Stimulated activated CD4-positive, alpha-beta T cell treated with anti-CD3 and anti-CD28 coated beads, TNF-alpha, amount 100 ng/mL, for 24 hours (primary cell): Measurements from ENCODE around the gene DNAJB14.
"Not testable (repeated sequence)": the region's sequence is repeated elsewhere in the genome, so short reads cannot be mapped to it uniquely, and the experiment has no call there.

ENCODE experiments used
- DNase-seq, 3 experiments: peaks; one replicate each; pipeline ENCODE4 v3.0.0-alpha.2; 2020; ENCODE audit warnings: low read depth in 3 of 3

Gene DNAJB14

DNA sequence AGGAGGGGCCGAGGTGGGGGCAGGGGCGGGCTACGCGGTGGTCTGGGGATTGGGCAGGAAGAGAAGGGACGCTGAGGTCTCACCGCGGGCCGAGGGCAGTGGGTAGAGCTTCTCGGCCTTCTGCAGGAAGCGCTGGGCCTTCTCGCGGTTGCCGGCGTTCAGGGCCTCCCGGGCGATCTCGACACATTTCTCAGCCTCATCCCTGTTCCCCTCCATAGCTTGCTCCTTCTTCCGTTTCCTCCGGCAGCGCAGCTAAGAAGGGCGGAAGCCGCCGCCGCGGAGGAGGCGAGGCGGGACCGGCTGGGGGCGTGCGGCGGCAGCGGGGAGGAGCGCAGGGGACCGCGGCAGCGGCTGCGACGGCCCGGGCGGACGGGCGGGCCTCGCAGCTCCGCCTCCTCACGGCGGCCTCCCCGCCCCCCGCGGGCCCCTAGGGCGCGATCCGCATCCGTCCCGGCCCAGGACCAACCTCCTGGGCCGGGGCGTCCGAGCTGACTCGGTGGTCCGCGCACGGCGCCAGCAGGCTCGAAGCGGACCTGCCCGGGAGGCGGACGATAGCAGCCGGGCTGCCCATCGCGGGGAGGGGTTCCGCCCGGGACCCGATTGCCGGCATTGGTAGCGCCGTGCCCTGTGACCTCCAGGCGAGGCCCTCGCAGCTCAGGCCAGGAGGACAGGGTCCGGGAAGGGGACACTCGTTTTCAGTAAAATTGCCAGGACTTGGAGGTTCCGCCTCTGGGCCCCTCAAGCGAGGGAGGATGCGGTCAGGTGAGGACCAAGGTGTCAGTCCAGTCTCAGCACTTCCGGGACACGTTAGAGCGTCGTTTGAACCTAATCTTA is at the start of gene DNAJB14:
TSS of gene DNAJB14 (minus strand) at position 263 of the 834 bp plus-strand sequence. CDS start at position 216, 47 bp downstream.
- peak; percentile 54 to 79 (median 61) for DNase-seq

DNA sequence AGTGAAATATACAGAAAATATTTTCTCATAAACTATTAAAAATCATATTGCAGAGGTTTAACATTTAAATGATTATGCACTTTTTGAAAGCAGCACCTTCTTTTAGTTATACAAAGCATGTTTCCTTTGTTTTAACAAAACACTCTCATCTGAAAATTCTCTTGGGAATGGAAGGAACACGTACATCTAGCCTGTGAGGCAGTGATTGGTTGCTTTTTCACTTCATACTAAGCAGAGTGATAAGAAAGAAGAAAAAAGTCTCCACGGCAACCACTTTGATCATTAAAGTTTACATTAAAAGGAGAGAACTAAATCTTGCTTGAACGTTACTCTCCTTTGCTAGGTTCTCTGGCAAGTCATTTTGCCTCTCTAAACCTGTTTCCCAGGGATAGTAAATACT is 45.3 kb upstream of the DNAJB14 start:
- DNase-seq = no peak

- no peak for DNase-seq
These were observed 41.3 kb upstream of the DNAJB14 start for GRCh38 chr4:99987681-99988080.

GRCh38 chr4:99986792-99987191 is 40.4 kb upstream of the DNAJB14 start:
- no peak for DNase-seq

DNA sequence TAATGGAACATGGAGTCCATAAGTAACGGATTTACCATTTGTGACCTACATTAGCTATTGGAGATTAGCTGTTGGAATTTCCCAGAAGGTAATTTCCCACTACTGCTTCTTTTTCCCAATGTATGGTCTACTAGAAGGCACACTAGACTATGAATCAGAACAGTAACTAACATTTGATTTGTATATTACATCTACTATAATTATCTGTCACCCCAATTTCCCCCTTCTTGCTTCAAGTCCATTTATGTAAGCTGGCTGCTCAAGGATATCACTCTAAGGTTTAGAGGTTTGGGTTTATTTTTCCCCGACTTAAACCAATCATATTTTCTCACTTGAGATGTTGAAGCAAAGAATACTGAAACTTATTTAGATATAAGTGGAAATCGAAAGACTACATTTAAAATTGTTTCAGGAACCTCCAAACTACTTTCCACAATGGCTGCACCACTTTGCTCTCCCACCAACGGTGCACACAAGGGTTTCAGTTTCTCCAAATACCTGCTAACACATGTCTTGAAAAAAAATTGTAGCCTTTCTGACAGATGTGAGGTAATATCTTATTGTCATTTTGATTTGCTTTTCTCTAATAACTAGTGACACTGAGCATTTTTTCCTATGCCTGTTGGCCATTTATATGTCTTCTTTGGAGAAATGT is 37.0 kb upstream of the DNAJB14 start:
- DNase-seq = no peak

GRCh38 chr4:99979872-99980271 is 33.5 kb upstream of the DNAJB14 start:
- DNase-seq = no peak

DNA sequence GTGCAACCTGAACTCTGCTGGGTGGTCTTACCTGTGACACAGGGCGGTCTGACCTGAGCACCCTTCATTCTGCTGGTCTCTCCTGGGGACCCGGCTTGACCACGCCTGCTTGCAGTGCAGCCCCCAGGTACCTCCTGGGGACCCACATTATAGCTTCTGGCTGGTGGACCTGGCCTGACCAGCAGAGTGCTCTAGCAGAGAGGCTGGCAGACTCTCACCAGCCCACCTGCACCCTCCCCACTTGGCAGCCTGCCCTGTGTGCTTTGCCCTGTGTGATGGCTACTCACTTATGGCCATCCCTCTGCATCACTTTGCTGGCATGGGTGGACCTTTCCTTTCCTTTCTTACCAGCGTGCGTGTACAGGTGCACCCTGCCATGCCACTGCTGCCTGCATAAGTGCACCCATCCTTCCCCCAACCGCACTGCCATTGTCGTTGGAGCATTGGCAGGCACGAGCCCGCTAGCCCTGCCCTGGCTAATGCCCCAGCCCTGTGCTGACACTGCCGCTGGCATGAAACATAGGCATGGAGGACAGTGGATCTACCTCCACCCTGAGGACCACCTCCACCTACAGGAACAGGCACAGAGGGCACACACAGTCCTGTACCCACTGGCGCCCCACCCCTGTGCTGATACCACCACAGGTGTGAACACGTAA is 25.2 kb upstream of the DNAJB14 start:
- DNase-seq = no peak

GRCh38 chr4:99968330-99968729 is 21.9 kb upstream of the DNAJB14 start:
- no peak for DNase-seq

DNA sequence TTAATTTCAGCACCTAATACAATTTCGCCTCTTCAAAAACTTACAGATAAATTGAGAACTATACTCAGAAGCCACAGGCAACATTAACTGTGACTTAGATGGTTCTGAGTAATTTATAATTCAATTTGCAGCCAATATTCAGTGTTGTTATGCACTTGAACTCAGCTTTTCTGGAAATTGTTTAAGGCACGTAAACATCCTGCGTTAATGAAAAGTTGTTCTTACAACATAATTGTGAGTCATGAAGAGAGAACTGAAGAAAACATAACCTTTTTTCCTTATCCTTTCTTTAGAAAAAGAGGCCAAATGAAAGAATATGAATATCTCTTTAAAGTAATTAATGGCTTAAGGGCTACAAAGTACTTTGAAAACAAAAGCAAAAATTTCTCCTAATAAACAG is 20.3 kb upstream of the DNAJB14 start:
- DNase-seq = no peak

- no peak for DNase-seq
These were observed 19.4 kb upstream of the DNAJB14 start for GRCh38 chr4:99965674-99966350.

DNA sequence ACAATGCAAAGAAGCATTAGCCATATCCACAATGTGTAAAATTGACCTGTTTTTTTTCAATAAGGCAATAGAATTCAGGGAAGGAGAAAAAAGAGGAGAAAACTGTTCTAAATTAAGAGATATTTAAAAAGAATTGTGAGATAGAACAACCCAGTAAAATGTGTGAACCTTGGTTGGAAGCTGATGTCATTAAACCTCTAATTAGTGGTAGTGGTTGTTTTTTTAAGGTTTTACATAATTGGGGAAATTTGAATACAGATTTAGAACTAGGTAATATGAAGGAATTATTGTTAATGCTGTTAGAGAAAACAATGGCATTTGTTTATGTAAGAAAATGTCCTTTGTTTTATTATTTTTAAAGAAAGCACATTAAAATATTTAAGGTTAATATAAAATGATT is 18.8 kb upstream of the DNAJB14 start:
- no peak for DNase-seq

GRCh38 chr4:99961711-99962110 is 15.3 kb upstream of the DNAJB14 start:
- DNase-seq = no peak

DNA sequence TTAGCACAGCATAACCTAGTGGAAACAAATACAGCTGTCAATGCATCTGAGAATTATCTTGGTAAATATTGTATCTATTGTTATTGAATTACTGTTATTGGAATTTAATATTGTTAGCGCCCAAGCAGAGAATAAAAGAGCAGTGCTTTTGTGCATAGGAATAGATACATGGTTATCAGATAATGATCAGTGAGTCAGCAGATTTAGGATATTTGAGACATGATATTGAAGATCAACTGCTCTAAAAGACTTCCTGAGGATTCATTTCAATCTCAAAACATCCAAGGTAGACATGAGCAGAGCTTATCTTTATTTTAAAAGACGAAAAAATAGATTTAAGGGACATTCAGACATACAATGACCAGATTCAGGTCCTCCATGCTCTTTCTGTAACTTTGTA is 14.2 kb upstream of the DNAJB14 start:
- DNase-seq = no peak

- DNase-seq = not testable (repeated sequence)
These were observed 11.8 kb upstream of the DNAJB14 start for GRCh38 chr4:99958207-99958606.

- DNase-seq = no peak
These were observed 4.5 kb upstream of the DNAJB14 start for GRCh38 chr4:99950913-99951254.

DNA sequence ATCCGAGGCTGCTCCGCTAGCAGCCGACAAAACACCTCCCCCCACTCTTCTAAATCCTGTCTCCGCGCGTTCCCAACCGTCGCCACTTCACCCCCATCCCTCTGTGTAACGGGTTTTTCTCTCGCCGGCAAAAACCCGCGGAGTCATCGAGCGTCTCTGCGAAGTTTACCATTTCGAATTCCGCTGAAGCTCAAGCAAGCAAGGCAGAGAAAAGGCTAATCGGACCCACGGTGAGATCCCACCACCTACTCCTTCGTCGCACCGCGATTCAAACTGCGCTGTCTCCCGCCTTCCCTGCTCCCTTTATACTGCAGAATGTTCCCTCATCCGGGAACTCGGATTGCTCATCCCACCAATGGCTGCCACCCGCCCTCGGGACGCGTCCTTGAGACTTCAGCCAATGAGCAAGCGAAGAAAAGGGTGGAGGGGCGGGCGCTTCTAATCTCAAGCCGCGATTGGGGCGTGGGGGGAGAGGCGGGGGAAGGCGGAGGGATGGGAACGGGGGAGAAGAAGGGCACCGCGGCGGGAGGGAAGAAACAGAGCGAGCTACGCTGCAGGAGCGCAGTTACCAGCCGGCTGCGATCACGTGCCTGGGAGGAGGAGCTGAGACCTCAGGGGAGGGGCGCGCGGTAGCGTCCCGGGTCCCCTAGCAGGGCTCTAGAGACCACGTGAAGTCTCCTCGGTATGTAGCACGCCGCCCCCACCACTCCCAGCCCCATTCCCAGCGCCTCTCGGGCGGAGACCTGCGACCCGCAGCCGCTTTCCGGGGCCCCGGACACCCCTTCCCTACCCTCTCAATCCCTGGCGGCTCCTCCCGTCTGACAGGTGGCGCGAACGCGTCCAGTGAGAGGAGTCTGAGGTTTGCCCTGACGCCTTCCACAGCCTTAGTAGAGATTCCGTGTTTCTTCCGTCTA is 3.8 kb upstream of the DNAJB14 start, which contains the start of gene H2AZ1:
TSS of gene H2AZ1 (minus strand) at position 277 of the 914 bp plus-strand sequence. CDS start at position 172, 105 bp downstream.
- DNase-seq = peak; percentile 97 to 98 (median 98)

GRCh38 chr4:99949034-99949998 is 2.9 kb upstream of the DNAJB14 start:
- DNase-seq = peak; percentile 76 to 92 (median 86)

- no peak for DNase-seq
These were observed 1.2 kb upstream of the DNAJB14 start for GRCh38 chr4:99947608-99948007.

DNA sequence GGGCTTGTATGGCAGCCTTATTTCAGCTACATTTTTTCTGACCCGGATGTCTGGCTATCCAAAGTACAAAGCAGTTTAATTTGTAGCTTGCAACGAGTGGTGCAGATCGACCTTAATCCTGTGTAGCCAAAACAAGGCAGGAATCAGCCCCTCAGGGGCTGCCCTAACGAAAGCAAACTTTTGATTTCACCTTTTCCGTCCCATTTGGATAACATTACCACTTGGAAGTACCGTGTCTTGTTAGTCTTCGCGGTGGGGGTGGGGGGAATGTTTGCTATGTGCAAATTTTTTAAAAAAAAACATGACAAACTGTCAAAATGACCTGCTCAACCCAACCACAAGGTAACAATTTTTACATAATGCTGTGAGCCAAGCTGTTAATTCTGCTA is 766 bp upstream of the DNAJB14 start:
- DNase-seq = no peak
